HepG2 (cell line): ENCODE data around the gene CAVIN2. TPM values are rescaled to one million over a fixed set of nuclear protein-coding genes. Genes with fewer than 3 reads are reported as not detected.

Source experiments
- CC2D1A ChIP-seq: sonication (generic); formaldehyde crosslinking; IDR thresholded peaks from 2 replicates; pipeline ENCODE4 v1.8.1; 2023; ENCODE audit warnings: mild to moderate bottlenecking, missing genetic modification reagents
- CREB3 ChIP-seq: sonication (generic); formaldehyde crosslinking; IDR thresholded peaks from 2 replicates; pipeline ENCODE4 v1.5.0; 2020; ENCODE audit warnings: missing genetic modification reagents
- E2F1 ChIP-seq: sonication (generic); formaldehyde crosslinking; IDR thresholded peaks from 2 replicates; pipeline ENCODE4 v1.5.0; 2020; ENCODE audit warnings: missing genetic modification reagents
- E2F5 ChIP-seq: sonication (generic); formaldehyde crosslinking; conservative IDR thresholded peaks from 2 replicates; pipeline ENCODE4 v1.4.0; 2020; ENCODE audit warnings: missing genetic modification reagents
- ETV5 ChIP-seq: IDR thresholded peaks from 2 replicates; pipeline ENCODE4 v1.6.1; 2018; ENCODE audit warnings: missing biosample characterization, missing genetic modification reagents, inconsistent platforms, borderline replicate concordance
- PHF20 ChIP-seq: sonication (generic); formaldehyde crosslinking; IDR thresholded peaks from 2 replicates; pipeline ENCODE4 v1.5.0; 2020; ENCODE audit warnings: mild to moderate bottlenecking, missing genetic modification reagents
- SMC3 ChIP-seq: IDR thresholded peaks from 2 replicates; pipeline ENCODE4 v1.6.1; 2011; ENCODE audit warnings: low read length, improper control_type of control experiment
- TP53 ChIP-seq: sonication (generic); formaldehyde crosslinking; conservative IDR thresholded peaks from 2 replicates; pipeline ENCODE4 v1.4.0; 2020; ENCODE audit warnings: missing genetic modification reagents
- ZBTB1 ChIP-seq: sonication (generic); formaldehyde crosslinking; IDR thresholded peaks from 2 replicates; pipeline ENCODE4 v1.4.0; 2020; ENCODE audit warnings: missing genetic modification reagents, borderline replicate concordance
- ZBTB43 ChIP-seq: sonication (generic); formaldehyde crosslinking; conservative IDR thresholded peaks from 2 replicates; pipeline ENCODE4 v1.4.0; 2020; ENCODE audit warnings: missing genetic modification reagents
- ZFP37 ChIP-seq: sonication (generic); formaldehyde crosslinking; IDR thresholded peaks from 2 replicates; pipeline ENCODE4 v1.4.0; 2020; ENCODE audit warnings: missing genetic modification reagents, borderline replicate concordance
- ZFP41 ChIP-seq: sonication (generic); formaldehyde crosslinking; IDR thresholded peaks from 2 replicates; pipeline ENCODE4 v1.4.0; 2020; ENCODE audit warnings: mild to moderate bottlenecking, missing genetic modification reagents, borderline replicate concordance
- ZNF235 ChIP-seq: sonication (generic); formaldehyde crosslinking; IDR thresholded peaks from 2 replicates; pipeline ENCODE4 v1.8.1; 2023; ENCODE audit warnings: mild to moderate bottlenecking, missing genetic modification reagents, borderline replicate concordance
- ZNF362 ChIP-seq: sonication (generic); formaldehyde crosslinking; IDR thresholded peaks from 2 replicates; pipeline ENCODE4 v1.4.0; 2020; ENCODE audit warnings: missing genetic modification reagents, mild to moderate bottlenecking, borderline replicate concordance
- ZNF776 ChIP-seq: sonication (generic); formaldehyde crosslinking; IDR thresholded peaks from 2 replicates; pipeline ENCODE4 v1.4.0; 2020; ENCODE audit warnings: mild to moderate bottlenecking, missing genetic modification reagents
- ZNF883 ChIP-seq: sonication (generic); formaldehyde crosslinking; IDR thresholded peaks from 2 replicates; pipeline ENCODE4 v1.5.1; 2020; ENCODE audit warnings: mild to moderate bottlenecking, missing genetic modification reagents; ENCODE audit errors: not compliant biosample characterization
- polyA plus RNA-seq, 8 experiments: library from polyadenylated mRNA; depleted of rRNA in 3 of 8; stranded (reverse) in 7 of 8; unstranded in 1 of 8; fragments of >200 nt; fragmentation: Illumina TruSeq in 4 of 8; extraction: Trizol in 4 of 8; gene quantifications; 2 replicates each; pipeline versions ENCODE4 v1.2.1 to v1.2.3, GENCODE V29; 2011 to 2016; ENCODE audit warnings: low read depth in 4 of 8, missing spikeins in 1 of 8, mixed read lengths in 1 of 8; ENCODE audit not compliant: insufficient read depth in 1 of 8
- total RNA-seq, 5 experiments: library from RNA; depleted of rRNA; stranded (reverse); fragments of >200 nt; fragmentation: Illumina TruSeq; extraction: Trizol; gene quantifications; 2 replicates each; pipeline ENCODE4 v1.2.3, GENCODE V29; 2016; ENCODE audit warnings: low read depth in 1 of 5
- TF ChIP-seq, protein P1 (sequence below): sonication (generic); formaldehyde crosslinking; IDR thresholded peaks from 2 replicates; pipeline ENCODE4 v1.5.0; 2020; ENCODE audit warnings: missing genetic modification reagents, mild to moderate bottlenecking, borderline replicate concordance
- TF ChIP-seq, protein P2 (sequence below): sonication (generic); formaldehyde crosslinking; IDR thresholded peaks from 2 replicates; pipeline ENCODE4 v1.5.1; 2020; ENCODE audit warnings: mild to moderate bottlenecking, missing genetic modification reagents, moderate library complexity

Gene CAVIN2
- total and polyA plus RNA-seq, 2 of the 13 experiments (the other 11 are each of a cell fraction or from before 2014, with no cell fraction given): 7.6 to 38.8 TPM

DNA sequence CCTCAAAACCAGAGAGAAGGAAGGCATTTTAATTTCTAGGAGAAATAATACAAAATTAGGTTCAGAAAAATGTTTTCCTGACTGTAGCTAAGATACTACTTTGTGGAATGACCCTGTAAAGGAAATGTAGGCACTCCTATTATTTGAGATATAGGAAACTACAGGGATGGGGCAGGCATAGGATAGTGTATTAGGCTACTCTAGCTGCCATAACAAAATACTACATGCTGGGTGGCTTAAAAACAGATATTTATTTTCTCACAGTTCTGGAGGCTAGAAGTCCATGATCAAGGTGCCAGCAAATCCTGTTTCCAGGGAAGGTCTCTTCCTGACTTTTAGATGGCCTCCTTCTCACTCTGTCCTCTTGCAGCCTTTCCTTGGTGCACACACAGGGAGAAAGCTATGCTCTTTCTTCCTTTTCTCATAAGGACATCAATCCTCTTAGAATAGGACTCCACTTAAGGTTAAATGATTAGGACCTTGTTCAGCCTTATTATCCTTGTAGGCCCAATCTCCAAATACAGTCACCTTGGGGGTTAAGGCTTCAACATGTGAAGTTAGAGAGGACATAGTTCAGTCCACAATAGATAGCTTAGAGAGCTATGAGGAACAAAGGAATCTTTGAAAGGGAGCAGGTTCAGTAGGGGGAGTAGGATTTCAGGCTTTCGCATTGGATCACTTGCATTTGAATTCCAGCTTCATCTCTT, 14.0 kb upstream of the CAVIN2 start (continued):
- TF ChIP-seq, protein P1, sequence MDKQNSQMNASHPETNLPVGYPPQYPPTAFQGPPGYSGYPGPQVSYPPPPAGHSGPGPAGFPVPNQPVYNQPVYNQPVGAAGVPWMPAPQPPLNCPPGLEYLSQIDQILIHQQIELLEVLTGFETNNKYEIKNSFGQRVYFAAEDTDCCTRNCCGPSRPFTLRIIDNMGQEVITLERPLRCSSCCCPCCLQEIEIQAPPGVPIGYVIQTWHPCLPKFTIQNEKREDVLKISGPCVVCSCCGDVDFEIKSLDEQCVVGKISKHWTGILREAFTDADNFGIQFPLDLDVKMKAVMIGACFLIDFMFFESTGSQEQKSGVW (CRISPR knock-in tag): no peak
- TF ChIP-seq TP53 (CRISPR knock-in tag): no peak
- TF ChIP-seq ZBTB1: no peak
- no peak for TF ChIP-seq ETV5
- no peak for TF ChIP-seq E2F1
- TF ChIP-seq, protein P2, sequence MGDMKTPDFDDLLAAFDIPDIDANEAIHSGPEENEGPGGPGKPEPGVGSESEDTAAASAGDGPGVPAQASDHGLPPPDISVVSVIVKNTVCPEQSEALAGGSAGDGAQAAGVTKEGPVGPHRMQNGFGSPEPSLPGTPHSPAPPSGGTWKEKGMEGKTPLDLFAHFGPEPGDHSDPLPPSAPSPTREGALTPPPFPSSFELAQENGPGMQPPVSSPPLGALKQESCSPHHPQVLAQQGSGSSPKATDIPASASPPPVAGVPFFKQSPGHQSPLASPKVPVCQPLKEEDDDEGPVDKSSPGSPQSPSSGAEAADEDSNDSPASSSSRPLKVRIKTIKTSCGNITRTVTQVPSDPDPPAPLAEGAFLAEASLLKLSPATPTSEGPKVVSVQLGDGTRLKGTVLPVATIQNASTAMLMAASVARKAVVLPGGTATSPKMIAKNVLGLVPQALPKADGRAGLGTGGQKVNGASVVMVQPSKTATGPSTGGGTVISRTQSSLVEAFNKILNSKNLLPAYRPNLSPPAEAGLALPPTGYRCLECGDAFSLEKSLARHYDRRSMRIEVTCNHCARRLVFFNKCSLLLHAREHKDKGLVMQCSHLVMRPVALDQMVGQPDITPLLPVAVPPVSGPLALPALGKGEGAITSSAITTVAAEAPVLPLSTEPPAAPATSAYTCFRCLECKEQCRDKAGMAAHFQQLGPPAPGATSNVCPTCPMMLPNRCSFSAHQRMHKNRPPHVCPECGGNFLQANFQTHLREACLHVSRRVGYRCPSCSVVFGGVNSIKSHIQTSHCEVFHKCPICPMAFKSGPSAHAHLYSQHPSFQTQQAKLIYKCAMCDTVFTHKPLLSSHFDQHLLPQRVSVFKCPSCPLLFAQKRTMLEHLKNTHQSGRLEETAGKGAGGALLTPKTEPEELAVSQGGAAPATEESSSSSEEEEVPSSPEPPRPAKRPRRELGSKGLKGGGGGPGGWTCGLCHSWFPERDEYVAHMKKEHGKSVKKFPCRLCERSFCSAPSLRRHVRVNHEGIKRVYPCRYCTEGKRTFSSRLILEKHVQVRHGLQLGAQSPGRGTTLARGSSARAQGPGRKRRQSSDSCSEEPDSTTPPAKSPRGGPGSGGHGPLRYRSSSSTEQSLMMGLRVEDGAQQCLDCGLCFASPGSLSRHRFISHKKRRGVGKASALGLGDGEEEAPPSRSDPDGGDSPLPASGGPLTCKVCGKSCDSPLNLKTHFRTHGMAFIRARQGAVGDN (CRISPR knock-in tag): no peak
- TF ChIP-seq E2F5 (CRISPR knock-in tag): no peak
- no peak for TF ChIP-seq ZBTB43 (CRISPR knock-in tag)
- no peak for TF ChIP-seq ZNF776 (CRISPR knock-in tag)
- TF ChIP-seq ZNF235 (CRISPR knock-in tag): no peak
- TF ChIP-seq ZFP41 (CRISPR knock-in tag): no peak
- TF ChIP-seq SMC3: no peak
- no peak for TF ChIP-seq ZNF362 (CRISPR knock-in tag)
- TF ChIP-seq ZNF883 (CRISPR knock-in tag): no peak
- TF ChIP-seq ZFP37 (CRISPR knock-in tag): no peak
- no peak for TF ChIP-seq PHF20 (CRISPR knock-in tag)
- TF ChIP-seq CREB3 (CRISPR knock-in tag): no peak
- TF ChIP-seq CC2D1A (CRISPR knock-in tag): no peak
